B cell (primary cell): ENCODE data around the gene FAM120A. TPM values are rescaled to one million over a fixed set of nuclear protein-coding genes. Genes with fewer than 3 reads are reported as not detected.

Source experiments
- ATAC-seq: fragments of 200-7000 bp; cut with Tn5 transposase; one replicate; pipeline ENCODE4 v1.10.0; 2021; ENCODE audit warnings: low read depth, mild to moderate bottlenecking, moderate number of reproducible peaks, moderate library complexity
- CTCF ChIA-PET: fragments of 350-600 bp; sonication (Branson Sonifier 250); formaldehyde crosslinking; loops from one replicate; lab custom pipeline; 2021; ENCODE audit warnings: antibody characterized with exemption, inconsistent platforms; lab: Charles Lee
- POLR2A ChIA-PET: fragments of 350-600 bp; sonication (Branson Sonifier 250); formaldehyde crosslinking; loops from one replicate; lab custom pipeline; 2021; ENCODE audit warnings: antibody characterized with exemption; lab: Charles Lee
- DNase-seq: peaks from one replicate; pipeline ENCODE4 v3.0.0; 2013
- H2AFZ ChIP-seq: 2 replicates; pipeline ENCODE4 v1.6.1; 2012; ENCODE audit warnings: mild to moderate bottlenecking, low read depth, low read length; ENCODE audit not compliant: insufficient read depth, poor library complexity, severe bottlenecking
- H3K27ac ChIP-seq, 2 donors: 1 replicate in 1 of 2; 2 replicates in 1 of 2; pipeline ENCODE4 v1.5.1; 2012 to 2013; ENCODE audit warnings: low read length in 2 of 2, mild to moderate bottlenecking in 2 of 2, moderate library complexity in 1 of 2
- H3K27me3 ChIP-seq, 4 experiments: fragments of 200-600 bp in 1 of 4; sonication (generic) in 1 of 4; replicated peaks in 1 of 4; 1 replicate in 2 of 4; 2 replicates in 2 of 4; pipeline versions ENCODE4 v1.6.1 to v1.7.0; 2013 to 2016; ENCODE audit warnings: low read length in 3 of 4, mild to moderate bottlenecking in 2 of 4, mixed read lengths in 1 of 4, moderate library complexity in 1 of 4; ENCODE audit not compliant: insufficient read depth in 4 of 4, control insufficient read depth in 3 of 4; ENCODE audit errors: control extremely low read depth in 1 of 4
- H3K36me3 ChIP-seq, 2 experiments: replicated peaks in 1 of 2; 1 replicate in 1 of 2; 2 replicates in 1 of 2; pipeline versions ENCODE4 v1.6.1 to v1.7.1; 2013; ENCODE audit warnings: low read length in 1 of 2; ENCODE audit not compliant: insufficient read depth in 2 of 2, control insufficient read depth in 1 of 2; ENCODE audit errors: control extremely low read depth in 1 of 2, extremely low read depth in 1 of 2
- H3K4me1 ChIP-seq, 2 donors: fragments of 200-600 bp in 1 of 2; sonication (generic) in 1 of 2; 1 replicate in 1 of 2; 2 replicates in 1 of 2; pipeline versions ENCODE4 v1.5.1 to v1.6.1; 2013 to 2017; ENCODE audit warnings: low read length in 2 of 2; ENCODE audit not compliant: control insufficient read depth in 2 of 2, insufficient read depth in 2 of 2
- H3K4me2 ChIP-seq: replicated peaks from 2 replicates; pipeline ENCODE3; 2012; ENCODE audit warnings: mild to moderate bottlenecking, low read depth, low read length; ENCODE audit not compliant: poor library complexity, severe bottlenecking
- H3K4me3 ChIP-seq, 5 experiments: fragments of 200-600 bp in 1 of 5; sonication (generic) in 1 of 5; 1 replicate in 3 of 5; 2 replicates in 2 of 5; pipeline versions ENCODE4 v1.5.1 to v1.7.0; 2011 to 2016; ENCODE audit warnings: low read length in 4 of 5, mild to moderate bottlenecking in 4 of 5, low read depth in 2 of 5, control low read depth in 1 of 5, moderate library complexity in 1 of 5; ENCODE audit not compliant: insufficient read depth in 1 of 5; ENCODE audit errors: control extremely low read depth in 1 of 5, extremely low read depth in 1 of 5
- H3K79me2 ChIP-seq: fragments of 200-600 bp; sonication (generic); one replicate; pipeline ENCODE4 v1.6.0; 2016; ENCODE audit warnings: low read length; ENCODE audit not compliant: control insufficient read depth, insufficient read depth
- H3K9ac ChIP-seq: fragments of 200-600 bp; sonication (generic); 2 replicates; pipeline ENCODE4 v1.6.1; 2017; ENCODE audit warnings: mild to moderate bottlenecking, low read length, moderate library complexity
- H3K9me3 ChIP-seq, 3 donors: one replicate each; pipeline versions ENCODE4 v1.6.1 to v1.7.1; 2013; ENCODE audit warnings: low read length in 2 of 3; ENCODE audit not compliant: control insufficient read depth in 2 of 3, insufficient read depth in 1 of 3; ENCODE audit errors: control extremely low read depth in 1 of 3
- H4K20me1 ChIP-seq: 2 replicates; pipeline ENCODE4 v1.6.0; 2012; ENCODE audit warnings: mild to moderate bottlenecking, low read length; ENCODE audit not compliant: insufficient read depth, control insufficient read depth, poor library complexity, severe bottlenecking
- H3K27ac Mint-ChIP-seq: one replicate; pipeline ENCODE4 v1.8.0; 2021; ENCODE audit warnings: mixed read lengths
- H3K27me3 Mint-ChIP-seq: one replicate; pipeline ENCODE4 v1.8.0; 2021; ENCODE audit warnings: mixed read lengths
- H3K4me1 Mint-ChIP-seq: one replicate; pipeline ENCODE4 v1.8.0; 2021; ENCODE audit warnings: mixed read lengths
- H3K4me3 Mint-ChIP-seq: one replicate; pipeline ENCODE4 v1.8.0; 2021; ENCODE audit warnings: mixed read lengths
- H3K9me3 Mint-ChIP-seq: one replicate; pipeline ENCODE4 v1.8.0; 2022; ENCODE audit warnings: mixed read lengths; ENCODE audit not compliant: insufficient read depth
- EZH2 ChIP-seq: IDR thresholded peaks from 2 replicates; pipeline ENCODE4 v1.6.1; 2012; ENCODE audit warnings: borderline replicate concordance, low read depth, mild to moderate bottlenecking, moderate library complexity, low read length; ENCODE audit not compliant: insufficient read depth, poor library complexity, severe bottlenecking
- WGBS: methylation state at CpG from one replicate; pipeline ENCODE4 v1.1.5; 2013; ENCODE audit warnings: missing lambda C conversion rate; ENCODE audit not compliant: insufficient coverage; 5-methylcytosine and 5-hydroxymethylcytosine counted together
- intact Hi-C: fragments of 100-400 bp; cut with micrococcal nuclease; formaldehyde crosslinking; loops from one replicate; pipeline ENCODE4 v1.10.0; 2022
- polyA plus RNA-seq: library from polyadenylated mRNA; depleted of rRNA; stranded (reverse); fragments of >200 nt; gene quantifications from 2 replicates; pipeline ENCODE4 v1.2.3, GENCODE V29; 2012
- total RNA-seq, 2 donors: library from RNA; stranded (reverse); fragments of 120-200 nt in 1 of 2; gene quantifications; 1 replicate in 1 of 2; 2 replicates in 1 of 2; pipeline versions ENCODE4 v1.2.3 to v1.2.4, GENCODE V29; 2013 to 2022
- TF ChIP-seq, protein P1 (sequence below): fragments of 200-600 bp; IDR thresholded peaks from one replicate; pipeline ENCODE4 v1.8.0; 2022; ENCODE audit warnings: antibody characterized with exemption, mild to moderate bottlenecking

The FAM120A gene
- total and polyA plus RNA-seq, 2 donors (not counting 1 experiment from before 2014, with no cell fraction given): 48.4 to 105 TPM

DNA sequence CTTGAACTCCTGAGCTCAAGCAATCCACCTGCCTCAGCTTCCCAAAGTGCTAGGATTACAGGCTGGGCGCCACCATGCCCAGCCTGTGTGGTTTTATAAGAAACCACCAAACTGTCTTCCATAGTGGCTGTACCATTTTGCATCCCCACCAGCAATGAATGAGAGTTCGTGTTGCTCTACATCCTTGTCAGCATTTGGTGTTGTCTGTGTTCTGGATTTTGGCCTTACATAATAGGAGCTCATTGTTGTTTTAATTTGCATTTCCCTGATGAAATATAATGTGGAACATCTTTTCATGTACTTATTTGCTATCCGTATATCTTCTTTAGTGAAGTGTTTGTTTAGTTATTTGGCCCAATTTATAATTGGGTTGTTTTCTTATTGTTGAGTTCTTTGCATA lies 154.7 kb downstream of the FAM120A start:
- CTCF ChIA-PET: no interaction called here
- Mint-ChIP-seq H3K27ac (no peak overlapping the region), H3K4me3 (no peak overlapping the region), H3K9me3 (peaks cover 12% of the 10 kb centered on the region), H3K4me1 (peaks cover 16% of the 10 kb centered on the region), H3K27me3 (no peaks in the 10 kb centered on the region)
- TF ChIP-seq EZH2: no peak
- TF ChIP-seq, protein P1, sequence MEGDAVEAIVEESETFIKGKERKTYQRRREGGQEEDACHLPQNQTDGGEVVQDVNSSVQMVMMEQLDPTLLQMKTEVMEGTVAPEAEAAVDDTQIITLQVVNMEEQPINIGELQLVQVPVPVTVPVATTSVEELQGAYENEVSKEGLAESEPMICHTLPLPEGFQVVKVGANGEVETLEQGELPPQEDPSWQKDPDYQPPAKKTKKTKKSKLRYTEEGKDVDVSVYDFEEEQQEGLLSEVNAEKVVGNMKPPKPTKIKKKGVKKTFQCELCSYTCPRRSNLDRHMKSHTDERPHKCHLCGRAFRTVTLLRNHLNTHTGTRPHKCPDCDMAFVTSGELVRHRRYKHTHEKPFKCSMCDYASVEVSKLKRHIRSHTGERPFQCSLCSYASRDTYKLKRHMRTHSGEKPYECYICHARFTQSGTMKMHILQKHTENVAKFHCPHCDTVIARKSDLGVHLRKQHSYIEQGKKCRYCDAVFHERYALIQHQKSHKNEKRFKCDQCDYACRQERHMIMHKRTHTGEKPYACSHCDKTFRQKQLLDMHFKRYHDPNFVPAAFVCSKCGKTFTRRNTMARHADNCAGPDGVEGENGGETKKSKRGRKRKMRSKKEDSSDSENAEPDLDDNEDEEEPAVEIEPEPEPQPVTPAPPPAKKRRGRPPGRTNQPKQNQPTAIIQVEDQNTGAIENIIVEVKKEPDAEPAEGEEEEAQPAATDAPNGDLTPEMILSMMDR: no peak
- intact Hi-C loops: no loop called here
- Histone ChIP-seq H4K20me1 (peaks cover 25% of the 10 kb centered on the region), H3K9ac (no peak overlapping the region), H3K27me3 (no peaks in the 10 kb centered on the region), H3K4me1 (peaks cover 3 to 14% of the 10 kb centered on the region in 2 donors), H2AFZ (no peak overlapping the region), H3K4me3 (no peak overlapping the region), H3K4me2 (no peak overlapping the region), H3K9me3 (peaks cover 0 to 29% (median 14%) of the 10 kb centered on the region in 3 donors), H3K27ac (no peak overlapping the region), H3K79me2 (peaks cover 76% of the 10 kb centered on the region), H3K36me3 (no peaks in the 10 kb centered on the region)
- no peak for DNase-seq
- WGBS: no CpG with 5 or more reads among the region's 3 CpGs
- POLR2A ChIA-PET: no interaction called here
- no peak for ATAC-seq

DNA sequence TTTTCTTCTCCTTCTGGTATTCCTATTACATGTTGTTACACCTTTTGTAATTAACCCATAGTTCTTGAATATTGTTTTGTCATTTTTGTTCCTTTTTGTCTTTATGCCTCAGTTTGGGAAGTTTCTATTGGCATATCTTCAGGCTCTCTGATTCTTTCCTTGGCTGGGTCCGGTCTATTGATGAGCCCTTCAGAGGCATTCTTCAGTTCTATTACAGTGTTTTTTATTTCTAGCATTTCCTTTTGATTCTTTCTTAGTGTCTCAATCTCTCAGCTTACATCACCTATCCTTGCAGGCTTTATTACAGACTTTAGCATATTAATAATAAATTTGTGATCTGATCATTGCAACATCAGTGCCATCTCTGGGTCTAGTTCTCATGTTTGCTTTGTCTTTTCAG lies 158.7 kb downstream of the FAM120A start:
- Histone ChIP-seq H3K9ac (no peak overlapping the region), H3K27me3 (no peaks in the 10 kb centered on the region), H3K27ac (no peak overlapping the region), H3K4me1 (peaks cover 7 to 20% of the 10 kb centered on the region in 2 donors), H3K36me3 (no peaks in the 10 kb centered on the region), H3K79me2 (peaks cover 66% of the 10 kb centered on the region), H2AFZ (no peak overlapping the region), H4K20me1 (peaks cover 13% of the 10 kb centered on the region), H3K4me3 (no peak overlapping the region), H3K9me3 (peaks cover 0 to 21% (median 14%) of the 10 kb centered on the region in 3 donors), H3K4me2 (no peak overlapping the region)
- H3K4me1 Mint-ChIP-seq: peaks cover 18% of the 10 kb centered on the region
- H3K27me3 Mint-ChIP-seq: no peaks in the 10 kb centered on the region
- ChIA-PET CTCF (no interaction called here), POLR2A (no interaction called here)
- intact Hi-C loops: no loop called here
- TF ChIP-seq EZH2: no peak
- TF ChIP-seq, protein P1: no peak
- H3K9me3 Mint-ChIP-seq: peaks cover 12% of the 10 kb centered on the region
- no peak for ATAC-seq
- no peak overlapping the region for H3K4me3 Mint-ChIP-seq
- no CpG with 5 or more reads among the region's 1 CpG for WGBS
- DNase-seq: no peak
- H3K27ac Mint-ChIP-seq: no peak overlapping the region
